ENCODE results near the gene POM121C.
A peak's percentile ranks its signal among the peaks of the same experiment; 100 is the strongest.
"Not testable (repeated sequence)": the region's sequence is repeated elsewhere in the genome, so short reads cannot be mapped to it uniquely, and the experiment has no call there.

Gene POM121C

DNA sequence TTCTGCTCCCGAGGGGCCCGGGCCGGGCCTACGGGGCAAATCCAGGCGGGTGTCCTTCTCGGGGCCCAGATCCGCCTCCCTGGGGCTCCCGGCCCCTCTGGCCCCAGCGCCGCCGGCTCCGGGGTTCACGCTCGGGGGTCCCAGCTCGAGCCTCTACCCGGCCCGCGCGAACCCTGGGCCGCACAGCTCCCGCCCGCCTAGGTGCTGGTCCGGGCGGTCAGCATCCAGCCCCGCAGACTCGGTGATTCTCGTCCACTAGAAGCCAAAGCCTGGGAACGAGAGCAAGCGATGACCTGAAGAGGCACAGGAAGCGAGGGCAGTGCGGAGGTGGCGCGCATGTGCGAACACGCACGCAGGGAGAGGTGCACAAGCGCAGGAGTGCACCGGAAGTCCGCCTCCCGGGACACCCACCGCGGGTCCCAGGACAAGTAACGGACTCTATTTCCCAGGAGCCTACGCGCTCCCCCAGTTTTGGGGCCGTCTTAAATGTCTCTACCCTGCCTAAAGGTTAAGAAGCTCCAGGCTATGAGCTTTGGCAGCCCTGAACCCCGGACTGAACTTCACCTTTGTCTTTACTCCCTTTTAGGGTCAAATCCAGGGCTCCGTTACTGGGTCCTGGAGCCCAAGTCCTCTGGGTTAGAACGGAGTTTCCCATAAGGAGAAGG lies at the start of gene POM121C:
Gene POM121C, minus strand, starts transcription at position 321 of the 665 bp plus-strand sequence. CDS start 44,803 bp downstream, outside the sequence.
- peak; percentile 65 for DNase-seq

DNA sequence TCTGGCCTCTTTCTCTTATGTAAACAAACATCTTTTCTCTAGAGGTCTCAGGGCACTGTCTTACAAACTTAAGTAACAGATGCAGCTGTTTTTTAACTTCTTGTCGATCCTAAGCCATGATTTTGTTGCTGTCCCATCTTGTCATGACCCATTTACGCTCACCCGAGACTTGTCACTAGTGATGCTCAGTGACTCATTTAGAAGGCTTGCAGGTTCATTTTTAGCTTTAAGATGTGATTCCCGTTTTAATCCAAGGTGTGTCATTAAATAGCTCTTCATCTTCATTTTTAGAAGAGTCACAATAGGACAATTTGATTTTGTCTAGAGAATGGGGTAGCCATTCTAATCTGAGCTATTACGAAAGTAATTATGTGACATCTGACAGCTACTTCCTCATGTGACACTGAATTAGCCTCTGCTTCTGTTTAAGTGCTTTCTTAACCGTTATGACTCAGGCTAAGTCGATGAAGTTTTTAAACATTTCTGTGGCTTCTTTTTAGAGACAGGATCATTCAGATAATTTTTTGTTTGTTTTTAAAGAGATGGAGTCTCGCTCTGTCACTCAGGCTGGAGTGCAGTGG lies 48.7 kb upstream of the POM121C start:
- DNase-seq, result peak; percentile 14

DNA sequence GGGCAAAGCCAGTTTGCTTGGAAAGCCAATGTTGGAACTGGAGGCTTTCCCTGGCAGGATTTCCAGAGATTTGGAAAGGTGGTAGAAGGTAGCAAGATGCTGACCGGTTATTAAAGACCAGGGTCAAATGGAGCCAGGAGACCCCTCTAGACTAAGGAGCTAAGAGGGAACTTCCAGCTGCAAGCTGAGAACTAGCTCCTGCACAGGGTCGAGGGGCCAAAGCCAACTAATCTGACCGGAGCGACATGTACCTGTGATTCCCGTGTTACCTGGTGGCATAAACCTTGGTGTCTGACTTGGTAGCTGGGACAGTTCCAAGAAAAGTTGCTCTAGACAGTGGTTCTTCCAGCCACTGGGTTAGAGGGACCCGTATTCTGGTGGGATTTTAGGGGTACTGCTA lies 47.8 kb upstream of the POM121C start:
- DNase-seq, result no peak

DNA sequence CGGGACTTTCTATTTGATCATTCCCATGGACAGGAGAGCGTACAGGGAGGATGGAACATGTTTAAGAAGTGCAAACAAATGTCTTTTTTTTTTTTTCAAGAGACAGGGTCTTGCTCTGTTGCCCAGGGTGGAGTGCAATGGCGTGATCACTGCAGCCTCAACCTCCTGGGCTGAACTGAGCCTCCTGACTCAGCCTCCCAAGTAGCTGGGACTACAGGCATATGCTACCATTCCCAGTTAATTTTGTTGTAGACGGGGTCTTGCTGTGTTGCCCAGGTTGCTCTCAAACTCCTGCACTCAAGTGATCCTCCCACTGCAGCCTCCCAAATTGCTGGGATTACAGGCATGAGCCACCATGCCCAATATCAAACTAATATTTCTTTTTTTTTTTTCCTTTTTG lies 46.5 kb upstream of the POM121C start:
- DNase-seq, result no peak

DNA sequence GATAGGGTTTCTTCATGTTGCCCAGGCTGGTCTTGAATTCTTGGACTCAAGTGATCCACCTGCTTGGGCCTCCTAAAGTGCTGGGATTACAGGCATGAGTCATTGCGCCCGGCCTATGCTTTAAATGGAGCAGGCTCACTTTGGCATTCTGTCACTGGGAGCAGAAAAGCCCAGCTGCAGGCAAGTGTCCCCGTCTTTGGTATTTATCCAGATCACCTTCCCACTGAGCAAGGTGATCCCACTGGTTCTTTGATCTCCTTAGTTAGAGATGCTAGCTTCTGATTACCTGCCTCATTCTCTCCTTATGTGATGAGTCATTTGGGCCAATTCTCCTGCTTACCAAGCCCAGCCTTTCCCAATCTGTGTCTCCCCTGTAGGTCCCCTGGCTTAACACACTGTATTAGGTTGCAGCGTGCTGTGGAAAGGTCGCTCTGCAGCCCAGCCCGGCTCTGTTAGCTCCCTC lies 45.3 kb upstream of the POM121C start:
- DNase-seq, result no peak

DNA sequence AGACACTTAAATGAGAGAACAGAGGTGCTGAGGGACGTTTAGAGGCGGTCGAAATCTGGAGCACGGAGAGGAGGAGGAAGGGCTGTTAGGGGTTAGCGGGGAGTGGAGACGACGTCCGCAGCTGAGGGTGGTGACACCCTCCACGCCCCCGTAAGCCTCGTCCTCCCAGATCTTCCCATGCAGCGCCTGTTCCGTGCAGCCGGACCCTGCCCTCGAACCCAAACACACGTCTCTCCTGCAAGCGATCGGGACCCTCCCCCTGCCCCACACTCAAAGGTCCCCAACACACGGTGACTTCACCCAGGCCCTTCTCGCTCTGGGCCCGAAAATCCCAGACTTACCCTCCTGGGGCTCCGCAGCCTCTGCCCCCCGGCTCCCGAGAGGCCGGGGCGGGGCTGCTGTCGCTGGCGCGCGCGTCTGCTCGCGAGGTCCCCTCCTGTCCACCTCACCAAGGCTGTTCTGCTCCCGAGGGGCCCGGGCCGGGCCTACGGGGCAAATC lies 41.2 kb upstream of the POM121C start:
- not testable (repeated sequence) for DNase-seq

DNA sequence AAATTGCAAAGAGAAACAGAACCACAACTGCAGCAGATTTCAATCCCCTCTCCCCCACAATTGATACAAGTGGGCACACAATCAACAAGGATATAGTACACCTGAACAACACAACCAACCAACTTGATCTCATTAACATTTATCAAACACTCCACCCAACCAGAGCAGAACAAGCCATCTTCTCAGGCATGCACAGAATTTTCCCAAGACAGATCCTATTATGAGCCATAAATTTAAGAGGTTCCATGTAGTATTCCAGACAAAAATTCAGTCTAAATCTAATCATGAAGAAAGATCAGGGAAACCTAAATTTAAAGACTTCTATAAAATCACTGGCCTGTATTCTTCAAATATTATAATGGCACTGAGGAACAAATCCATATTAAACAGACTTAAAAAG lies 35.6 kb upstream of the POM121C start:
- DNase-seq, result not testable (repeated sequence)

DNA sequence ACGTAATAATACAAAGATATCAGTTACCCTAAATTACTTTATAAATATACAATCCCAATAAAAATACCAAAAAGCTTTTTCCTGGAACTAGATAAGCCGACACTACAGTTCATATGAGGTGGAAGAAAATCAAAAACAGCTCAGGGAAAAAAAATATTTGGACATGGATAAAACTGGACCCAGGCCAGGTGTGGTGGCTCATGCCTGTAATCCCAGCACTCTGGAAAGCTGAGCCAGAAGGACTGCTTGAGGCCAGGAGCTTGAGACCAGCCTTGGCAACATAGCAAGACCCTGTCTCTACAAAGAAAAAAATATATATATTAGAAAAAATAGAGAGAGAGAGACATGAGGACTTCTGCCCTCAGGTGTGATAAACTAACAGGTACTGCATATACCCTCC lies 32.7 kb upstream of the POM121C start:
- DNase-seq, result not testable (repeated sequence)

DNA sequence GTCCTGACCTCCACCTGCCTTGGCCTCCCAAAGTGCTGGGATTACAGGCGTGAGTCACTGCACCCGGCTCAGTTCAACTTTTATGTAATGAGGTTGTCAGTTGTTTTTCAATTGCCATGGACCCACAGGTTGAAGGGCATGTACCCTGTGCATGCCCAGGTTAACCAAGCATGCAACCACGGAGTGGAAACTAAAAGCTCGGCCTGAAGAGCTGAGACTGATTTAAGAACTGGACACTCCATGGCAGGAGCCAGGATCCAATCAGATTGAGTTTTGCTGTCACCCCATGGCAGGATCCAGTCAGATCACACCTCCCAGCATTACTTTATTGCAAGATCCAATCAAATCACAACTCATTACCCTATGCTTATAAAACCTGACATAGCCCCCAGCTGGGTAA lies 22.9 kb upstream of the POM121C start:
- not testable (repeated sequence) for DNase-seq

DNA sequence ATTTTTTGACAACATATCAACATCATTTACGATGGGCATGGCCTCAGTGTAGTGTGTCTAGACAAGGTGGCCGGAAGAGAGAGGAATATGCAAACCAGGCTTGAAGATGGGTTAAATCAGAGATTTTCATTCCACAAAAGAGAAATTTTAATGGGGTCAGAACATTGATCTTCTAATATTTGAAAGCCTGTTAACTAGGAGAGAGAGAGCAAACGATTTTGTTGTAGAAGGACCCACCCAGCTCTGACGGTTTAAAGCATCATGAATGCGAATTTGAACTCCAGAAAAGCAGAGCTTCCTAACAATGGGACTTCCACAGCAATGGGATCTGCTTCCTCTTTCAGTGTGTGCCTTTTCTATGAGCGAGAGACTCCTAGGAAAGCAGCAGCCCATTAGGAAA lies 5.9 kb upstream of the POM121C start, which contains the start of gene SPDYE5:
Gene SPDYE5, plus strand, starts transcription at position 301 of the 400 bp plus-strand sequence. CDS start 1,728 bp downstream, outside the sequence.
- DNase-seq, result not testable (repeated sequence)

DNA sequence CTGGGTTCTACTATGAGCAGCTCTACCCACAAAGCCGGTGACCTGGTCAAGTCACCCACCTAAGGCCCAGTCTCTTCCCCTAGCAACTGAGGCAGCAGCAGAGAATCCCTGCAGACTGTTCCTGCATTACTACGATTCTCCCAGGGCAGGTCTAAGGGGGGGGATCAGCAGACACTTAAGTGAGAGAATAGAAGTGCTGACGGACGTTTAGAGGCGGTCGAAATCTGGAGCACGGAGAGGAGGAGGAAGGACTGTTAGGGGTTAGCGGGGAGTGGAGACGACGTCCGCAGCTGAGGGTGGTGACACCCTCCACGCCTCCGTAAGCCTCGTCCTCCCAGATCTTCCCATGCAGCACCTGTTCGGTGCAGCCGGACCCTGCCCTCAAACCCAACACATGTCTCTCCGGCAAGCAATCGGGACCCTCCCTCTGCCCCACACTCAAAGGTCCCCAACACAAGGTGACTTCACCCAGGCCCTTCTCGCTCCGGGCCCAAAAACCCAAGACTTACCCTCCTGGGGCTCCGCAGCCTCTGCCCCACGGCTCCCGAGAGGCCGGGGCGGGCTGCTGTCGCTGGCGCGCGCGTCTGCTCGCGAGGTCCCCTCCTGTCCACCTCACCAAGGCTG lies 632 bp downstream of the POM121C start:
- DNase-seq, result not testable (repeated sequence)

DNA sequence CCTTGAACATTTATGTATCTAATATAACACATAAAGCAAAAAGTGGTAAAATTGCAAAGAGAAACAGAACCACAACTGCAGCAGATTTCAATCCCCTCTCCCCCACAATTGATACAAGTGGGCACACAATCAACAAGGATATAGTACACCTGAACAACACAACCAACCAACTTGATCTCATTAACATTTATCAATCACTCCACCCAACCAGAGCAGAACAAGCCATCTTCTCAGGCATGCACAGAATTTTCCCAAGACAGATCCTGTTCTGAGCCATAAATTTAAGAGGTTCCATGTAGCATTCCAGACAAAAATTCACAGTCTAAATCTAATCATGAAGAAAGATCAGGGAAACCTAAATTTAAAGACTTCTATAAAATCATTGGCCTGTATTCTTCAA lies 5.8 kb downstream of the POM121C start:
- not testable (repeated sequence) for DNase-seq

DNA sequence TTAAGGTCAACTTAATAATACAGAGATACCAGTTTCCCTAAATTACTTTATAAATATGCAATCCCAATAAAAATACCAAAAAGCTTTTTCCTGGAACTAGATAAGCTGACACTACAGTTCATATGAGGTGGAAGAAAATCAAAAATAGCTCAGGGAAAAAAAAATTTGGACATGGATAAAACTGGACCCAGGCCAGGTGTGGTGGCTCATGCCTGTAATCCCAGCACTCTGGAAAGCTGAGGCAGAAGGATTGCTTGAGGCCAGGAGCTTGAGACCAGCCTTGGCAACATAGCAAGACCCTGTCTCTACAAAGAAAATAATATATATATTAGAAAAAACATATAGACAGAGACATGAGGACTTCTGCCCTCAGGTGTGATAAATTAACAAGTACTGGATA lies 8.6 kb downstream of the POM121C start:
- not testable (repeated sequence) for DNase-seq

DNA sequence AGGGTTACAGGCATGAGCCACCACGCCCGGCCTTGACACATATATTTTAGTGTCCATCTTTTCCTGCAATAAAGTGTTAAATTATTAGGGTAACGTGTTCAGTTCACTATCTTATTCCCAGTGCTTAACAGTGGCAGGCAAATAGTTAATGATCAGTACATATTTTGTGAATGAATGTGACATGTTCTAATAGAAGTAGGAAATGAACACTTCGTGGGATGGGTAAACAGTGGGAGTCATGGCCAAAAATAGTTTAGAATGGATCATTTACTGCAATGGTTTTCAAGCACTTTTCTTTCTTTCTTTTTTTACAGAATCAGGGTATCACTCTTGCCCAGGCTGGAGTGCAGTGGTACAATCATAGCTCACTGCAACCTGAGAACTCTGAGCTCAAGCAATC lies 15.9 kb downstream of the POM121C start:
- DNase-seq, result not testable (repeated sequence)

DNA sequence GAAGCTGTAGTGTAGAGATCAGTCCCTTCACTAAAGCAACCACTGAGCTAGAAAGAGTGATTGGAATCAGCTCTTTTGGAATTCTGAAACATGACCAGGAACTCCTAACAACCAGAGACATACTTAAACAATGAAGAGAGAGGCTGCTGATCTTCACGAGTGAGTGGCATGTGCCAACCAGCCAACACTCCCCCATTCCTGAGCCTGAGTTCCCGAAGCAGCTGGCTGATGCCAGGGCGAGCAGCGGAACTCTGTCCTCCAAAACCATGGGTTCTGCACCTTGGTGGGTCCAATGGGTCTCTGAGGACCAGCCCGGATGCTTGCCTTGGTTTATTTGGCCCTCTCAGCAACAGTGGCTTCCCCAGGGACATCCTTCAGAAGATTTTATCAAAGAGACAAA lies 25.6 kb downstream of the POM121C start:
- not testable (repeated sequence) for DNase-seq

DNA sequence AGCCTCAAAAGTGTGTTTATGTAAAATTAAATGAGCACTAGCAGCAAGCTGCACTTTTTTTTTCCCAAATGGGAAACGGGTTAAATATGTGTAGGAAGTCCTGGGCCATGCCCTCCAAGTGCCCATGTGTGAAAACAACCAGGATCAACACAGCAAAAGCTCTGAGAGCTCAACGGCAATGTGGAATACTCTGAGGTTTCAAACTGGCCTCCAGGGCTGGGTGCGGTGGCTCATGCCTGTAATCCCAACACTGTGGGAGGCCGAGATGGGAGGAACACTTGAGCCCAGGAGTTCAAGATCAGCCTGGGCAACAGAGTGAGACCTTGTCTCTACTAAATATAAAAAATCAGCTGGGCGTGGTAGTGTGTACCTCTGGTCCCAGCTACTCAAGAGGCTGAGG lies 28.1 kb downstream of the POM121C start:
- not testable (repeated sequence) for DNase-seq

DNA sequence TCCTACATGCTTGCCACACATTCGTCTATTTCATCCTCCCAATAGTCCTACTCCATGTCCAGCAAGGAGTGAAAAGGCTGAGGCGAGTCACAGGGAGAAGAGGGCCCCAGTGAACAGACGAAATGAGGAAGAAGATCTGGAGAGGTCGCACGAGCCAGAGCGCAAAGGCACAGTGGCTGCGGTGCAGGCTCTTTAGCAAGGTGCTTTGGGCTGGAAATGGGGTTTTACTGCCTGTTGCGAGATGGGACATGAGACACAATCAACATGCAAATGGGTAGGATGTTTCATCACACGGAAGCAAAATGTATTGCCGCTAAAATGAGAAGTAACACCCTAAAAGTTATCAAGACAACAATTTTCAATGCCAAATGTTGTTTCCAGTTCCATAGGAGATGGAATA lies 29.7 kb downstream of the POM121C start:
- not testable (repeated sequence) for DNase-seq

DNA sequence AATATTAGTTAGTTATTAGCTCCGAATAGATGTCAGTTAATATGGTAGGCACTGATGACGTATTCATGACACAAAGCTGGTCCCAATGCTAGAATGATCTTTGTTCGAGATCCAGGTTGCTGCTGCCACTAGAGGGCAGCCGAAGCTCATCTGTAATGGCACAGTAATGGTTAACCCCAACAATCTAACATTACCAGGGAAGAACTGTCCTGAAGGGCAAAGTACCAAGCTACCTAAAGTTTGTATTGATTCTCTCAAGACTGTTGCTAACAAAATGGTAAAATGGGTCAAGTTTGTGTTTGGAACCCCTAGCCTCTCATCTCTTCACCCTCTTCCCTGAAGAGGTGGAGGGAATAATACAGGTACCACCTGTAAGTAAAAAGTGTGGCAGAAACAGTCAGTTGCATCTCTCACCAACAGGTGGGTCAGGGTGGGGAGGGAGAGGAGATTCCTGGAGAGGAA lies 33.6 kb downstream of the POM121C start:
- not testable (repeated sequence) for DNase-seq

DNA sequence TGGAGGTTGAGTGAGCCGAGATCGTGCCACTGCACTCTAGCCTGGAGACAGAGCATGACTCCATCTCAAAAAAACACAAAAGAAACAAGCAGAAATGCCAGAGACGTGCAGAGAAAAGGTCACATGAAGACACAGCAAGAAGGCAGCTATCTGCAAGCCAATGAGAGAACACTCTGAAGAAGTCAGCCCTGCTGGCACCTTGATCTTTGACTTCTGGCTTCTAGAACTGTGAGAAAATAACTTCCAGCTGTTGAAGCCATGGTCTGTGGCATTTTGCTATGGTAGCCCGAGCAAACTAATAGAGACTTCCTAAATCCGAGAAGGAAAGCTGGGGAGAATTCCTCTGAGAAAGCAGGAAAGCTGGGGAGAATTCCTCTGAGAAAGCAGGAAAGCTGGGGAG lies 36.2 kb downstream of the POM121C start:
- not testable (repeated sequence) for DNase-seq

DNA sequence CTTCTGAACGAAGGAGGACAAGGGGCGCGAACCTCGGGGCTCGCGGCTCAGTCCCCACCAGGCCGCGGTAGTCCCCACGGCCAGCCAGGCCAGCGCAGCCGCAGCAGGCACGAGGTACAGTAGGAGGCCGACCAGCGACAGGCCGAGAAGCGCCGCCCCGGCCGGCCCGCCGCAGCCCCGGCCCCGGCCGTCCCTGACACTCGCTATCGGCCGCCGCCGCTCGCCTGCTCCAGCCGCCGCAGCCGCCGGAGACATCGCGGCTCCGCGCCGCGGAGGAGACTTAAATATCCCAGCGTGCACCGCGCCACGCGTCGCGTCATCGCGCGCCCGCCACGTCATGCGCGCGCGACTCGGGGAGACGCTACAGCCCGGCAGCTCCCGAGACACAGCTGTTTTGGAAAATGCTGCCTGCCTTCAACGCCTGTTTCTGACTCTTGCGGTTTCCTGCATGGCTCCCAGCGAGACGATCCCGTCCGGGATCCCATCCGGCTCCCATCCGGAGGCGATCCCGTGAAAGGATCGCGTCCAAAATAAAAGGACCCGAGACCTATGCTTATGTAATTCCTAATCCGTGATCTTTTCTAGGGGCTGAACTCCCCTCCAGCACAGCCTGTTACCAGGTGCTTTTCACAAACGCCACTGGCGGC lies 43.5 kb downstream of the POM121C start:
- DNase-seq, result not testable (repeated sequence)

DNA sequence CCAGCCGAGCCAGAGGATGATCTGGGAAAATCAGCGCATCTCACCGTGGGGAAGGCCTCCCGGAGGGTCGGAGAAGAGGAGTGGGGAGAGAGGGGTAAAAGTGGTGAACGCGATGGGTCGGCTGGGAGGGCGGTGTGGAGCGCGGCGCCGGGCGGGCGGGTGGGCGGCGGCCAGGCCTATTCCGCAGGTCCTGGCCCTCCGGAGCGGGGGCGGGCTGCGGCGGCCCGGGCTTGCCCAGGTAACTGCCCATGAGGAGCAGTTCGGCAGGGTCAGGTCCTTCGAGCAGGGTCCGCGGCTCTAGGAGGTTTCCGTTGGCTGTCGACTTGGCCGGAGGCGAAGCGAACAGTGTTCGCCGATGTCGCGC lies 44.0 kb downstream of the POM121C start:
- not testable (repeated sequence) for DNase-seq

DNA sequence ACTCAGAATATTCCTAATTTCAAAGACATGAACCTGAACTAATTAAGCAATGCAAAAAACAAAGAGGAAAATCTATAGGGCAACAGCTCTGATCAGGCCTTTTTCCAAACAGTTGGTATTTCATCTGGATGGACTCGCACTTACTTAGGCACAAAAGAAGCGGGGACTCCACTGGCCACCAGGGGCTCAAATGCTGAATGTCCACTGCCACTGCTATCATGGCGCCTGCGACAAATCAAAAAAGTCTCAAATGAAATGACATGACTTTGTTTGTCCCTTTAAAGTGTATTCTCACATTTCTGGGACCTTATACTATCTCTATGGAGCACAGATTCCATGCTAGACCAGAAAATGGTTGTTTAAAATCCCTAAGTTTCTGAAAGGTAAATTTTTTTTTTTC lies 47.1 kb downstream of the POM121C start:
- DNase-seq, result not testable (repeated sequence)

DNA sequence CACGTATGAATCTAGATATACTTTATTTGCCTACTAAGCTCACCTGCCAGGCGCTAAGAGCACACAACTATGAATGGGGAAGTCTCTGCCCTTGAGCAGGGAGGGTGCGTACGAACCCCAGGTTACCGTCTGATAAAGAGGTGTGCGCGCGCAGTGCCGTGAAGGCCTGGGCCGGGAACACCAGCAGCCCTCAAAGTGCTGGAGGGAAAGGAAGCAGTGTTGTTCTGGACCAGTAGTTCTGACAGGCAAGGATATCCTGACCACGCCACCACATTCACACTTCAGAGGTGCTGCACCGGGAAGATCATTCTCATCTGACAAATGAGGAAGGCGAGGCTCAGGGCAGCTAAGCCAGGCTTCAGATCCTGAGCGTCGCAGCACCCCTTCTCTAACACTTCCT lies 62.6 kb downstream of the POM121C start:
- DNase-seq, result not testable (repeated sequence)
